Effector CD8-positive, alpha-beta T cell (primary cell): ENCODE data around the gene ELP5.
A peak's percentile ranks its signal among the peaks of the same experiment; 100 is the strongest.

Experiments
- DNase-seq: peaks from one replicate; lab custom pipeline; 2025; lab: John Stamatoyannopoulos, UW
- total RNA-seq, 4 experiments: gene quantifications; one replicate each; lab custom pipeline; 2026; lab: John Stamatoyannopoulos, UW

Gene ELP5
- total RNA-seq = 27.0 to 48.4 (median 38.4) reads per million in 4 experiments

GRCh38 chr17:7252176-7253043 lies at the start of gene ELP5:
ELP5 (plus strand) TSS chr17:7252215; CDS start chr17:7252551, 336 bp downstream.
- DNase-seq = peak; percentile 79

- no peak for DNase-seq
Observed at GRCh38 chr17:7203391-7203790, 48.6 kb upstream of the ELP5 start.

- DNase-seq = no peak
Observed at GRCh38 chr17:7204336-7204735, 47.7 kb upstream of the ELP5 start.

- peak; percentile 96 for DNase-seq
Observed at GRCh38 chr17:7204828-7205461, 47.1 kb upstream of the ELP5 start.

- no peak for DNase-seq
Observed at GRCh38 chr17:7205561-7205960, 46.5 kb upstream of the ELP5 start.

GRCh38 chr17:7207120-7208001 lies 44.7 kb upstream of the ELP5 start:
- DNase-seq = no peak

- DNase-seq = no peak
Observed at GRCh38 chr17:7208027-7208571, 43.9 kb upstream of the ELP5 start.

GRCh38 chr17:7208754-7209460 lies 43.1 kb upstream of the ELP5 start:
- DNase-seq = no peak

GRCh38 chr17:7211491-7212273 lies 40.3 kb upstream of the ELP5 start:
- DNase-seq = no peak

- peak; percentile 87 for DNase-seq
Observed at GRCh38 chr17:7213895-7214299, 38.1 kb upstream of the ELP5 start.

- DNase-seq = peak; percentile 98
Observed at GRCh38 chr17:7214300-7215135, 37.5 kb upstream of the ELP5 start.

- DNase-seq = no peak
Observed at GRCh38 chr17:7215136-7215638, 36.8 kb upstream of the ELP5 start.

GRCh38 chr17:7215652-7216180 lies 36.3 kb upstream of the ELP5 start:
- no peak for DNase-seq

GRCh38 chr17:7216242-7217112 lies 35.5 kb upstream of the ELP5 start:
- no peak for DNase-seq

- no peak for DNase-seq
Observed at GRCh38 chr17:7217113-7217987, 34.7 kb upstream of the ELP5 start.

GRCh38 chr17:7218166-7218565 lies 33.8 kb upstream of the ELP5 start:
- DNase-seq = no peak

GRCh38 chr17:7218758-7219157 lies 33.3 kb upstream of the ELP5 start:
- DNase-seq = no peak
